Vagina (tissue), 2 donors: ENCODE results near the gene F10.

Experiments
- POLR2A ChIP-seq, 2 donors: fragments of 450-650 bp; IDR thresholded peaks; one replicate each; pipeline ENCODE4 v1.6.1; 2017; ENCODE audit warnings: antibody characterized with exemption in 2 of 2, mild to moderate bottlenecking in 2 of 2, moderate library complexity in 2 of 2
- POLR2AphosphoS5 ChIP-seq, 2 donors: sonication (generic); formaldehyde crosslinking; IDR thresholded peaks; one replicate each; pipeline ENCODE4 v1.9.0; 2017; ENCODE audit warnings: antibody characterized with exemption in 2 of 2, mild to moderate bottlenecking in 2 of 2, low read depth in 1 of 2; ENCODE audit not compliant: insufficient read depth in 1 of 2
- TF ChIP-seq, protein P1 (sequence below), 3 experiments: fragments of 450-650 bp in 2 of 3; fragments of 200-600 bp in 1 of 3; sonication (generic) in 1 of 3; IDR thresholded peaks; one replicate each; pipeline ENCODE4 v1.5.1; 2017 to 2019; ENCODE audit warnings: antibody characterized with exemption in 3 of 3, mild to moderate bottlenecking in 2 of 3, moderate library complexity in 2 of 3

DNA sequence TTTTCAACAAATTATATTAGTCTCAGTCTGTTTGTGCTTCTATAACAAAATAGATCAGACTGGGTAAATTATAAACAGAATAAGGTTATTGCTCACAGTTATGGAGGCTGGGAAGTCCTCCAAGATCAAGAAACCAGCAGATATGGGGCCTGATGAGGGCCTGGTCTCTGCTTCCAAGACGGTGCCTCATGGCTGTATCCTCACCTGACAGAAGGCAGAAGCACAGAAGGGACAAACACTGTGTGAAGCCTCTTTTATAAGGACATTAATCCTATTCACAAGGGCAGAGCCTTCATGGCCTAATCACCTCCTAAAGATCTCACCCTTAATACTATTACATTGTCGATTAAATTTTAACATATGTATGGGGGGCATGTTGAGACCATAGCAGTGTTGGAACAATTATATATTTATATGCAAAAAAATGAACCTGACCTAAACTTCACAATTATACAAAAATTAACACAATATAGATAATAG lies 12.7 kb downstream of the F10 start:
- TF ChIP-seq, protein P1, sequence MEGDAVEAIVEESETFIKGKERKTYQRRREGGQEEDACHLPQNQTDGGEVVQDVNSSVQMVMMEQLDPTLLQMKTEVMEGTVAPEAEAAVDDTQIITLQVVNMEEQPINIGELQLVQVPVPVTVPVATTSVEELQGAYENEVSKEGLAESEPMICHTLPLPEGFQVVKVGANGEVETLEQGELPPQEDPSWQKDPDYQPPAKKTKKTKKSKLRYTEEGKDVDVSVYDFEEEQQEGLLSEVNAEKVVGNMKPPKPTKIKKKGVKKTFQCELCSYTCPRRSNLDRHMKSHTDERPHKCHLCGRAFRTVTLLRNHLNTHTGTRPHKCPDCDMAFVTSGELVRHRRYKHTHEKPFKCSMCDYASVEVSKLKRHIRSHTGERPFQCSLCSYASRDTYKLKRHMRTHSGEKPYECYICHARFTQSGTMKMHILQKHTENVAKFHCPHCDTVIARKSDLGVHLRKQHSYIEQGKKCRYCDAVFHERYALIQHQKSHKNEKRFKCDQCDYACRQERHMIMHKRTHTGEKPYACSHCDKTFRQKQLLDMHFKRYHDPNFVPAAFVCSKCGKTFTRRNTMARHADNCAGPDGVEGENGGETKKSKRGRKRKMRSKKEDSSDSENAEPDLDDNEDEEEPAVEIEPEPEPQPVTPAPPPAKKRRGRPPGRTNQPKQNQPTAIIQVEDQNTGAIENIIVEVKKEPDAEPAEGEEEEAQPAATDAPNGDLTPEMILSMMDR (IDR thresholded peaks at IDR 0.05), result no peak
- TF ChIP-seq POLR2A (IDR thresholded peaks at IDR 0.05) (no peak), POLR2AphosphoS5 (IDR thresholded peaks at IDR 0.05; ENCODE audit: insufficient read depth in 1 of 2, low read depth in 1 of 2) (no peak)
